Large intestine (tissue), 3 donors: ENCODE data around the gene RAD51. TPM values are rescaled to one million over a fixed set of nuclear protein-coding genes. Genes with fewer than 3 reads are reported as not detected.

Experiments
- DNase-seq, 2 donors: peaks; one replicate each; pipeline versions ENCODE4 v3.0.0 to v3.0.0-alpha.2; 2013
- H3K27ac ChIP-seq: one replicate; pipeline ENCODE4 v1.5.1; 2013; ENCODE audit warnings: low read length
- H3K27me3 ChIP-seq: 2 replicates; pipeline ENCODE4 v1.6.1; 2013; ENCODE audit warnings: low read length; ENCODE audit not compliant: control insufficient read depth, insufficient read depth
- H3K36me3 ChIP-seq: 2 replicates; pipeline ENCODE4 v1.6.1; 2013; ENCODE audit warnings: low read length; ENCODE audit not compliant: control insufficient read depth, insufficient read depth
- H3K4me1 ChIP-seq: one replicate; pipeline ENCODE4 v1.6.1; 2013; ENCODE audit warnings: low read length; ENCODE audit not compliant: control insufficient read depth, insufficient read depth
- H3K4me3 ChIP-seq: one replicate; pipeline ENCODE4 v1.5.1; 2013; ENCODE audit warnings: low read length
- H3K9me3 ChIP-seq: one replicate; pipeline ENCODE4 v1.6.1; 2013; ENCODE audit warnings: mild to moderate bottlenecking, low read depth, low read length, moderate library complexity; ENCODE audit not compliant: control insufficient read depth
- WGBS: methylation state at CpG from one replicate; pipeline ENCODE4 v1.1.5; 2013; ENCODE audit warnings: low lambda C conversion rate; ENCODE audit not compliant: insufficient coverage; 5-methylcytosine and 5-hydroxymethylcytosine counted together
- polyA plus RNA-seq: library from polyadenylated mRNA; unstranded; fragments of 120-200 nt; gene quantifications from one replicate; pipeline ENCODE4 v1.2.1, GENCODE V29; 2013

The RAD51 gene
- polyA plus RNA-seq, 1 donor, result 8.1 TPM

- Histone ChIP-seq H3K4me3 (no peak overlapping the region), H3K4me1 (no peaks in the 10 kb centered on the region), H3K9me3 (no peaks in the 10 kb centered on the region), H3K36me3 (no peaks in the 10 kb centered on the region), H3K27me3 (no peaks in the 10 kb centered on the region), H3K27ac (no peak overlapping the region)
- WGBS, result no CpG with 5 or more reads among the region's 2 CpGs
- no peak for DNase-seq
These were observed 9.6 kb upstream of the RAD51 start for GRCh38 chr15:40685376-40685775.

DNA sequence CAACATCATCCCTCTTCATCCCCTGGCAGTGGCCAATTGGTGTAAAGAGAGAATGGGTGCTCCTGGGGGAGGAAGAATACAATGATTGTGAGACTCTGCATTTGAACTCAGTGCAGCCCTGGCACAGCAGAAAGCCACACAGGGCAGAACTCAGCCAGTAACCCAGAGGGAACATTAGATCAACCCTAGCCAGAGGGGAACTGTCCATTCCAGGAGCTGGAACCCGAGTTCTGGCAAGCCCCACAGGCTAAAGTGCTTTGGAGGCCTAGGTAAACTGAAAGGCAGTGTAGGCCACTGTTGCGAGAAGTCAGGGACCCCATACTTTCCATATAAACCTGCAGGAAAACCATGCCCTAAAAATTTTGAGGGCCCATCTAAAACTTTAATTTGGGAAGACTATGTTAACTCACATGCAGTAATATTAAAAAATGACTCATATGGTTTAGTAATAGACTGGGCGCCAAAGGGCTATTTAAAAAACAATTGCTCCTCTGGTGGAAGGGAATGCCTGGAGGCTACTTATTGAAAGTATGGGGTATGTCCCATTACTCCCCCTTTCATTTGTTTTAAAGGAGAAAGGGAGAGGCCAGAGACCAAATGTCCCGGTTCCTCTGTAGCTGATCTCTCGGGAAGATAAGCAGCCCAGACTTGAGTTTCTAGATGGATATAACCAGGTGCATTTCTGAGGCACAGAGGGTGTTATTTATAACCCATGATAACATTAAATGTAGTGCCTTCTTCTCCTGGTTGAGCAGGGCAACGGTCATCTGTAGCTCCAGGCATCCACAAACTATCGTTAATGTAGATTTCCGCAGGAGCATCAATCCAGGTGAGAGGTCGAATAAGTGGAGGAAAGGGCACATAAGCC lies 5.8 kb upstream of the RAD51 start:
- H3K9me3 ChIP-seq, result no peaks in the 10 kb centered on the region
- DNase-seq, result no peak
- 63% methylated on average over 2 of the region's 9 CpGs for WGBS

GRCh38 chr15:40691737-40692136 lies 3.2 kb upstream of the RAD51 start:
- DNase-seq, result peak; percentile 55 to 67
- Histone ChIP-seq H3K4me1 (peaks cover 4% of the 10 kb centered on the region), H3K4me3 (no peak overlapping the region), H3K9me3 (no peaks in the 10 kb centered on the region), H3K27ac (peak overlapping the region; percentile 2), H3K36me3 (peaks cover 4% of the 10 kb centered on the region), H3K27me3 (no peaks in the 10 kb centered on the region)
- WGBS, result no CpG with 5 or more reads among the region's 4 CpGs

More for the DNA sequence above, 5.8 kb upstream of the RAD51 start:
- no peak overlapping the region for H3K27ac ChIP-seq
- H3K4me3 ChIP-seq, result no peak overlapping the region
- no peaks in the 10 kb centered on the region for H3K27me3 ChIP-seq
- H3K36me3 ChIP-seq, result peaks cover 4% of the 10 kb centered on the region
- H3K4me1 ChIP-seq, result peaks cover 4% of the 10 kb centered on the region

DNA sequence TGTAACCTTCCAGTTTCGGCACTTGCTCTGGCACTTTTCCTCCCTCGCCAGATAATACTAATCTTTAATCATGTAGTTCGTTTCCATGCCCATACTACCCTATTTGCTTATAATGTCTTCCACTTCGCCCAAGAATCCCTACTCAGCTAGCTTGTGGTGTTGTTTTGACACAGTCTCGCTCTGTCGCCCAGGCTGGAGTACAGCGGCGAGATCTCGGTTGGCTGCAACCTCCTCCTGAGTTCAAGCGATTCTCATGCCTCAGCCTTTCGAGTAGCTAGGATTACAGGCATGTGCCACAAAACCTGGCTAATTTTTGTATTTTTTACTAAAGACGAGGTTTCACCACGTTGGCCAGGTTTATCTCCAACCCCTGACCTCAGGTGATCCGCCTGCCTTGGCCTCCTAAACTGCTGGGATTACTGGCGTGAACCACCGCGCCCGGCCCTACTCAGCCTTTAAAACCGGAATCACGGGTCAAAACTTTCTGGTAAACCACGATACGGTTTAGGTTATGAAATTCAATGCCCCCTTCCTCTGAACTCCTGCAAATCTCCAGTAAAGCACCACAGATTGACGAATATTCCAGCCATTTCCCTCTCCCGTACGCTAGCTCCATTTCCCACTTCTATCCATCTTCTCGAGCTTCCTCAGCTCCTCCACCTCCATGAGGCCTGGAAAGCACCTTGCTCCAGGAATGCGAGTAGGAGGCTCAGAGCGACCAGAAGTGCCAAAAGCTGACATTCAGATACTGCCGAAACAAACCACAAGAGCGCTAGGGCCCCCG lies 878 bp upstream of the RAD51 start:
- peak in 1 of 2 donors; percentile 17 for DNase-seq
- no peaks in the 10 kb centered on the region for H3K27me3 ChIP-seq
- H3K36me3 ChIP-seq, result peaks cover 4% of the 10 kb centered on the region
- 46% methylated on average over 3 of the region's 31 CpGs for WGBS
- peak overlapping the region; percentile 99 for H3K27ac ChIP-seq
- peak overlapping the region; percentile 87 for H3K4me3 ChIP-seq
- H3K4me1 ChIP-seq, result peaks cover 4% of the 10 kb centered on the region
- H3K9me3 ChIP-seq, result no peaks in the 10 kb centered on the region

GRCh38 chr15:40695469-40695890 lies 506 bp downstream of the RAD51 start:
- DNase-seq, result no peak
- WGBS, result no CpG with 5 or more reads among the region's 24 CpGs
- peak overlapping the region; percentile 87 for H3K4me3 ChIP-seq
- peaks cover 4% of the 10 kb centered on the region for H3K4me1 ChIP-seq
- peak overlapping the region; percentile 99 for H3K27ac ChIP-seq
- no peaks in the 10 kb centered on the region for H3K27me3 ChIP-seq
- H3K36me3 ChIP-seq, result peaks cover 8% of the 10 kb centered on the region
- no peaks in the 10 kb centered on the region for H3K9me3 ChIP-seq

DNA sequence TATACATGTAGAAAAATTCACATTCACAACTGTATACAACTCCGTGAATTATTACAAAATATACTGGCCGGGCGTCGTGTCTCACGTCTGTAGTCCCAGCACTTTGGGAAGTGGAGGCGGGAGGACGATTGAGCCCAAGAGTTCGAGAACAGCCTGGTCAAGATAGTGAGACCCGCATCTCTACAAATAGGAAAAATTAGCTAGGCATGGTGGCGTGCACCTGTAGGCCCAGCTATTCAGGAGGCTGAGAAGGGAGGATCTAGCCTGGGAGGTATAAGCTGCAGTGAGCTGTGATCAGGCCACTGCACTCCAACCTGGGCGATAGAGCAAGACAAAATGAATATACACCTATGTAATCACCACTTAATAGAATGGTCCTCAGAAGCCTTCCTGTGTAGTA lies 1.3 kb downstream of the RAD51 start:
- peaks cover 4% of the 10 kb centered on the region for H3K4me1 ChIP-seq
- no peaks in the 10 kb centered on the region for H3K9me3 ChIP-seq
- H3K27me3 ChIP-seq, result no peaks in the 10 kb centered on the region
- H3K4me3 ChIP-seq, result peak overlapping the region; percentile 87
- DNase-seq, result no peak
- WGBS, result 90% methylated on average over 5 of the region's 11 CpGs
- H3K27ac ChIP-seq, result no peak overlapping the region
- H3K36me3 ChIP-seq, result peaks cover 11% of the 10 kb centered on the region

DNA sequence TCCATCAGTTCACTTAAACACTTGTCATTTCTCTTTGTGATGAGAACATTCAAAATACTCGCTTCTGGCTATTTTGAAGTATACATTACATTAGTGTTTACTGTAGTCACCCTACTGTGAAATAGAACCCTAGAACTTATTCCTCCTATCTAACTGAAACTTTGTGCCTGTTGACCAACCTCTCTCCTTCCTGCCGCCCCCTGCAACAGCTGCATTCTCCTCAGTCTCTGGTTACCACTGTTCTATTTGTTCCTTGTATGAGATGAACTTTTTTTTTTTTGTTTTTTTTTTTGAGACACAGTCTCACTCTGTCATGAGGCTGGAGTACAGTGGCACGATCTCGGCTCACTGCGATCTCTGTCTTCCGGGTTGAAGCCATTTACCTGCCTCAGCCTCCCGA lies 2.9 kb downstream of the RAD51 start:
- no peak overlapping the region for H3K27ac ChIP-seq
- H3K9me3 ChIP-seq, result no peaks in the 10 kb centered on the region
- H3K36me3 ChIP-seq, result peaks cover 6% of the 10 kb centered on the region
- H3K27me3 ChIP-seq, result no peaks in the 10 kb centered on the region
- DNase-seq, result no peak
- 100% methylated on average over 1 of the region's 7 CpGs for WGBS
- no peak overlapping the region for H3K4me3 ChIP-seq
- peaks cover 4% of the 10 kb centered on the region for H3K4me1 ChIP-seq

GRCh38 chr15:40702077-40702476 lies 7.1 kb downstream of the RAD51 start:
- Histone ChIP-seq H3K36me3 (peaks cover 6% of the 10 kb centered on the region), H3K27me3 (no peaks in the 10 kb centered on the region), H3K4me3 (no peak overlapping the region), H3K4me1 (no peaks in the 10 kb centered on the region), H3K9me3 (no peaks in the 10 kb centered on the region), H3K27ac (no peak overlapping the region)
- no peak for DNase-seq
- 92% methylated on average over 6 of the region's 7 CpGs for WGBS

DNA sequence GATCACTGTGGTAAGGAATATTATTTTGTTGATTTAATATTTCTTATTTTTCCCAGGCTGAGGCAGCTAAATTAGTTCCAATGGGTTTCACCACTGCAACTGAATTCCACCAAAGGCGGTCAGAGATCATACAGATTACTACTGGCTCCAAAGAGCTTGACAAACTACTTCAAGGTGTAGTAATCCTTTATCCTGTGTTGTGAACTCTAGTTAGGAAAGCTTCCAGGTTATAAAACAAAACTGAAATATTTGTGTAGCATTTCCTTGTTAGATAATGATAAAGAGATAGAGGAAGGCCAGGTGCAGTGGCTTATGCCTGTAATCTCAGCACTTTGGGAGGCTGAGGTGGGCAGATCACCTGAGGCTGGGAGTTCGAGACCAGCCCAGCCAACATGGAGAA lies 11.1 kb downstream of the RAD51 start:
- no peak overlapping the region for H3K4me3 ChIP-seq
- no CpG with 5 or more reads among the region's 2 CpGs for WGBS
- no peaks in the 10 kb centered on the region for H3K4me1 ChIP-seq
- peak; percentile 53 to 59 for DNase-seq
- H3K36me3 ChIP-seq, result peaks cover 2% of the 10 kb centered on the region
- no peaks in the 10 kb centered on the region for H3K9me3 ChIP-seq
- H3K27me3 ChIP-seq, result no peaks in the 10 kb centered on the region
- peak overlapping the region; percentile 14 for H3K27ac ChIP-seq

- no peaks in the 10 kb centered on the region for H3K4me1 ChIP-seq
- peaks cover 4% of the 10 kb centered on the region for H3K36me3 ChIP-seq
- 20% methylated on average over 1 of the region's 2 CpGs for WGBS
- no peak overlapping the region for H3K27ac ChIP-seq
- no peak for DNase-seq
- H3K9me3 ChIP-seq, result no peaks in the 10 kb centered on the region
- no peaks in the 10 kb centered on the region for H3K27me3 ChIP-seq
- H3K4me3 ChIP-seq, result no peak overlapping the region
These were observed 19.2 kb downstream of the RAD51 start for GRCh38 chr15:40714144-40714543.
